ENCODE measurements around the gene ZNF417.
"Not testable (repeated sequence)": the region's sequence is repeated elsewhere in the genome, so short reads cannot be mapped to it uniquely, and the experiment has no call there.

ZNF417 gene

DNA sequence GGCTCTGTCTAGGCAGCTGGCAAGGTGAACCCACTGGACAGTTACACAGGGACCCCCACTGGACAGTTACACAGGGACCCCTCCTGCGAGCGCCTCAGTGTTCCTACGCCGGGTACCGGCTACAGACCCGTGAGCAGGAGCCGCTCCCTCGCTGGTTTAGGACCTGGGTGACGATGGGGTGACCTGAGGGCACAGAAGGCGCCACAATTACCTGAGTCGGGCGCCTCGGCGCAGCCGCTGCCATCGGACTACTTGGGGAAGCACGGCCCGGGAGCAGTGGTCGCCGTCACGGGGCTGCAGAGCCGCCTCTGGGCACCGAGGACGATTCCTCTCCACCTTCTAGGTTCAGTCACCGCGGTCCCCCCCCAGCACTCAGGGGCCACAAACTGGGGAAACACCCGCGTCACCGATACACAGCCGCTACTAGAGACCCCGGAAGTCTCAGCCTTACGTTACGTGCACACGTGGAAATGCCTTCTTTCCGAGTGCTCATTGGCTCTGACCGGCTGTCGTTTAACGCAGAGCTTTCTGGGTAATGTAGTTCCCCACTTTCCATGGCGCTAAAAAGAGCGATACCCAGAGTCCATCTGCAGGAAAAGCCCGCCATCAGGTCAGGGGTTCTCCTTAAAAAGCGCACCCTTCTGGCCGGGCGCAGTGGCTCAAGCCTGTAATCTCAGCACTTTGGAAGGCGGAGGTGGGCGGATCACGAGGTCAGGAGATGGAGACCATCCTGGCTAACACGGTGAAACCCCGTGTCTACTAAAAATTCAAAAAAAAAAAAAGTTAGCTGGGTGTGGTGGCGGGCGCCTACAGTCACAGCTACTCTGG lies at the start of gene ZNF417:
Gene ZNF417, minus strand, starts transcription at position 425 of the 828 bp plus-strand sequence. Its CDS starts 181 bp downstream, at position 244.
- peak; percentile 98 for DNase-seq

DNA sequence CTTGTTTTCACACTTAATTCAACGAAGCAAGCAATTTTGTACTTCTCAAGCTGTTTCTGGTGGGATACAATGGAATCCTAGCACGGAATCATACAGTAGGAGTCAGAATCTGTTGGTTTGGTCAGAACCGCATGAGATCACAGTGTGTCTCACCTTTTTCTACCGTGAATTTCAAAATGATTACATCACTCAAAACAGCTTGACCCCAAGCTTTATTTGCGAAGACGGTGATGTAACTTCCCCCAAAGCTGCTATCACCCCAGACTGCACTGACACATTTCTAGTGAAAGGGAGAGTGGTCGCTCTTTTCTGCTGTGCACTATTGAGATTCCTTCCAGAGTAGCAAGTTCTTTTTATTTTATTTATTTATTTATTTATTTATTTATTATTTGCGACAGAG lies 48.4 kb upstream of the ZNF417 start:
- DNase-seq: no peak

DNA sequence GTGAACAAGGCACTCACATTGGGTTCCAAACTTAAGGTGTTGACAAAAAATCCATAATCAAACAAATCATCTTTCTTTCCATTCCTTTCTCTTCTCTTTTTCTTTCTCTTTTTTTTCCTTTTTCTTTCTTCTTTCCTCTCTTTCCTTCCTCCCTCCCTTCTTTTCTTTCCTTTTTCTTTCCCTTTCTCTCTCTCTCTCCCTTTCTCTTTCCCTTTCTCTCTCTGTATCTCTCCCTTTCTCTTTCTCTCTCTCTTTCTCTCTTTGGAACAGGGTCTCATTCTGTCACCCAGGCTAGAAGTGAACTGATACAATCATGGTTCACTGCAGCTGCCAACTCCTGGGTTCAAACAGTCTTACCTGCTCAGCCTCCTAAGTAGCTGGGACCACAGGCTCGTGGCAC lies 45.4 kb upstream of the ZNF417 start:
- DNase-seq: no peak

DNA sequence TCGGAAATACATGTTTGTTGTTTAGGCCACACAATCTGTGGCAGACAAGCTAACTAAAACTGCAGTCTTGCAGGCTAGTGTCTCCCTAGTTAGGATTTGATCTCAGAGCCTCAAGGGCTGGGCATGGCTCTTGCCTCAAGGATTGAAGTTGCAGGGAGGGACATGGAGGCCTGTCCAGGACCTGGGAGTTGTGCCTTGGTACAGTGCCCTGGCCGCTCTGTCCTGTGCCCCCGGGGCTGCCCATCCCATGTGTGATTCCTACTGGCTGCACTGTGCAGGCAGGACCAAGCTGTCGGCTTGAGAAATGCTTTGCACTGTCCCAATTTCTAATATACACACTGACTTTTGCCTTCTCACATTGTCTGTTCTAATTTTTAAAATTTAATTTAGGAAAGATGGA lies 38.6 kb upstream of the ZNF417 start:
- DNase-seq: no peak

GRCh38 chr19:57949702-57950101 lies 33.3 kb upstream of the ZNF417 start:
- no peak for DNase-seq

DNA sequence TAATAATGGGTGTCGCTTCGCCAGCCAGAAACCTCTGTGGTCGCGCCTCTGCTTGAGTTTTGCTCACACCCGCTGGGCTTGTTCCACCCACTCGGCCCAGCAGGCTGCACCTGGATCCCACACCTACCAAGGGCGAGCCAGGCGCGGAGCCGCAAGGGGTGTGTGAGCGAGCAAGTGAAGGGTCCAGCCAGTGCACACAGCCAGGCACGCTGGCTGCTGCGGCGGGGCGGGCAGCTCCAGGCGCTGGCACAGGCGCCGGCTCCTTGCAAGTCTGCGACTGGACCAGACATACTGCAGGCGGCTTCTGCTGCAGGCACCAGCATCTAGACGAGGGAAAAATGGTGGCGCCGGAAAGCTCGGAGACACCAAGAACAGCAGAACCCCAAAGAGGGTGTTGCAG lies 32.9 kb upstream of the ZNF417 start:
- DNase-seq: no peak

- DNase-seq: peak; percentile 98
Measured at GRCh38 chr19:57947419-57948134, 31.2 kb upstream of the ZNF417 start, which contains the start of gene ZNF256. Gene ZNF256, minus strand, starts transcription at chr19:57947706. Its CDS starts 232 bp downstream, at chr19:57947474.

DNA sequence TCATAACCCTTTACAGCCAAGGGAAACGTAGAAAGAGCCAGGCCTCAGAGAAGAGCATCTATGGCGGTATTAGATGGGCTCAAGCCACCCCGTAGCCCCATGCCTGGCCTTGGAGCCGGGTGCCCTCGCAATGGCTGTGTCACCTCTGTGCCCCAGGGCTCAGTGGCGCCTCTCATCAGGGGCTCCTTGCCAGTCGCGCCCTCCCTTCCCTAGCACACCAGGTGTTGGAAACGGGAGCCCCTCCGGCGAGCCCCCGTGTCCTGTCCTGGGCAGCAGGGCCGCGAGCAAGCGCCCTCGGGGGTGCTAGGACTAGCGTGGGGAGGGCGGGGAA lies 30.7 kb upstream of the ZNF417 start:
- no peak for DNase-seq

GRCh38 chr19:57946316-57946715 lies 29.9 kb upstream of the ZNF417 start:
- DNase-seq: no peak

- no peak for DNase-seq
Measured at GRCh38 chr19:57941593-57941992, 25.2 kb upstream of the ZNF417 start.

- DNase-seq: no peak
Measured at GRCh38 chr19:57935731-57936130, 19.3 kb upstream of the ZNF417 start.

GRCh38 chr19:57934820-57935665 lies 18.7 kb upstream of the ZNF417 start, which contains the start of gene ZNF418:
Gene ZNF418, minus strand, starts transcription at chr19:57935402. Its CDS starts 1,580 bp downstream, at chr19:57933822.
- peak; percentile 96 for DNase-seq

DNA sequence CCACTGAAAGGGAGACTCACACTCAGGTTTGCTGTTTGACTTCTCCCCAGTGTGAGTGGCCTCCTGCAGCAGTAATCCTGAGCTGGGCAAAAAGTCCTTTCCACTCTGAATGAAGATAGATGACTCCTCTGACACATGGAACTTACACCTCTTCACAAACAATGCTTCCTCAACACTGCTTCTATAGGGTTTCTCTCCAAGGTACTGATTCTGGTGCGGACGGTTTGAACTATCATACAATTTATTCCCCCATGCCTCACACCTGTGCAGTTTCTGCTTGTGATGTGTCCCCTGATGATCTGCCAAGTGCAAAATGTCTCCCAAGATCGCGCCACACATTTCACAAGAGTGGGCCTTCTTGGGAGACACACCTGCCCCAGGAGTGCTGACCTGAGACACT lies 11.2 kb upstream of the ZNF417 start:
- no peak for DNase-seq

- DNase-seq: no peak
Measured at GRCh38 chr19:57914531-57914930, 1.9 kb downstream of the ZNF417 start.

DNA sequence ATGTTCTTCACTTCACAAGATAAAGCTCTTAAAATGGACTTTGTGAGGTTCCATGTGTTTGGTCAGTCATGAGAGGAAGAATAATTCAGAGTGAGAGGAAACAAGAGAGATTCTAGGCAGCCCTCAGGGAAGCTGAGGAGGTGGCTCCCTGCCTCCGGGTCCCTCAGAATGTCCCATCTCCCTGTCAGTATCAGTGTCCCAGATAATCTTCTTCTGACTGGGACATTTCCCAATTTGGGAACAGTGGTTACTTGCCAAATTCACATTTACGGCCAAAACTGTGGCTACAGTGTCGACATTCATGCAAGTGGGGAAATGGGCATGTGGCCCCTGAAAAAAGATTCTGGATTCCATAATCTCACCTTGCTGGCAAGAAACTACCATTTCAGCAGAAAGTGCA lies 9.0 kb downstream of the ZNF417 start:
- no peak for DNase-seq

DNA sequence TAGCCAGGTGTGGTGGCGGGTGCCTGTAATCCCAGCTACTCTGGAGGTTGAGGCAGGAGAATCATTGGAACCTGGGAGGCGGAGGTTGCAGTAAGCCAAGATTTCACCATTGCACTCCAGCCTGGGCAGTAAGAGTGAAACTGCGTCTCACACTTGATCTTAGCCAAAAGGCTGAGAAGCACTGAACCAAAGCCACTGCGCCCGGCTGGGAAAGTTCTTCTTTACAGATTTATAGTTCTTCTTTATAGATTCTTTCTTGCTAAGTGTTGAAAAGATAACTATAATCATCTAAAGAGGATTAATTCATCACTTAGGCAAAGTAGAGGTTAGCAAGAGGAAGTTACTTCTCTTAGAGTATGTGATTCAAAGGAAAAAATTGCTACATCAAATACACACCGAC lies 11.1 kb downstream of the ZNF417 start:
- DNase-seq: no peak

GRCh38 chr19:57903618-57904184 lies 12.7 kb downstream of the ZNF417 start:
- DNase-seq: no peak

- no peak for DNase-seq
Measured at GRCh38 chr19:57900311-57900710, 16.1 kb downstream of the ZNF417 start.

DNA sequence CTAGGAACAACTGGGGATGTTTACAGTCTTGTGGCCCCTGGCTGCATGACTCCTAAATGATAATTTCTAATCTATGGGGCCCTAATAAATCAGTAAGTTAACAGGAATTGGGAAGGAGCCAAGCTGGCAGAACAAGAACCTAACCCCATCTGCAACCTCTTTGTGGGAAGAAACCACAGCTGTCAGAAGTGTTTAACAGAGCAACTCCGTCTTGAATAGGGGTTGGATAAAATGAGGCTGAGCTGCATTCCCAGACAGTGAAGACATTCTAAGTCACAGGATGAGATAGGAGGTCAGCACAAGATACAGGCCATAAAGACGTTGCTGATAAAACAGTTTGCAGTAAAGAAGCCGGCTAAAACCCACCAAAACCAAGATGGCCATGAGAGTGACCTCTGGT lies 25.7 kb downstream of the ZNF417 start:
- not testable (repeated sequence) for DNase-seq

GRCh38 chr19:57888560-57889231 lies 27.7 kb downstream of the ZNF417 start, which contains the start of gene ZNF814:
Gene ZNF814, minus strand, starts transcription at chr19:57889037. Its CDS starts 235 bp downstream, at chr19:57888802.
- peak; percentile 98 for DNase-seq

DNA sequence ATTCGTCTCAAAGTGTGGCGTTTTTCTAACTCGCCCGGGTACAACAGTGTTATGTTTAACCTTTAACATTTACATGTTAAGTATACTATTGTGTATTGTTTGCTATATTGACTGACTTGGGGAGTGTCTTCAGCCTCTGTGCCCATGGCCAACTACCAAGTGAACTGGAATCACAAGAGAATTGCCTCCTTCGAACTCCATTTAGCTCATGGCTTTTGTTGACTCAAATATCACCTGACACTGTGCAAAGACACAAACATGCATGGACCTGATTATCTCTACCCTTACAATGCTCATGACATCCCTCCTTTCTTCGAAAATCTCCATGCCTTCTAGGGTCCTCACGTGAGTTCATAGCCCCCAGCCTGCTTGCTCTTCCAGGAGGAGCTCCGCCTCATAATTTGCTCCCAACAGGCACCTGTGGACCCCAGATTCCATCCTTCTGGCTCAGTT lies 28.3 kb downstream of the ZNF417 start:
- DNase-seq: peak; percentile 58

All from eye (tissue), 1 donor.